ENCODE measurements around the gene CPOX.
"Not testable (repeated sequence)": the region's sequence is repeated elsewhere in the genome, so short reads cannot be mapped to it uniquely, and the experiment has no call there.

CPOX gene

GRCh38 chr3:98560911-98561310 lies 32.5 kb downstream of the CPOX start:
- no peak for DNase-seq

- DNase-seq, result not testable (repeated sequence)
These were observed 33.6 kb downstream of the CPOX start for GRCh38 chr3:98559769-98560168.

GRCh38 chr3:98558100-98558827 lies 35.1 kb downstream of the CPOX start:
- DNase-seq, result no peak

GRCh38 chr3:98557324-98558010 lies 35.9 kb downstream of the CPOX start:
- DNase-seq, result no peak

- DNase-seq, result peak; percentile 32
These were observed 37.0 kb downstream of the CPOX start for GRCh38 chr3:98556164-98557130.

- peak; percentile 13 for DNase-seq
These were observed 38.4 kb downstream of the CPOX start for GRCh38 chr3:98555025-98555379.

GRCh38 chr3:98554580-98554979 lies 38.8 kb downstream of the CPOX start:
- no peak for DNase-seq

- DNase-seq, result peak; percentile 72
These were observed 39.7 kb downstream of the CPOX start for GRCh38 chr3:98553753-98554152.

- no peak for DNase-seq
These were observed 40.3 kb downstream of the CPOX start for GRCh38 chr3:98553021-98553563.

- no peak for DNase-seq
These were observed 41.0 kb downstream of the CPOX start for GRCh38 chr3:98552232-98553020.

GRCh38 chr3:98551754-98552153 lies 41.7 kb downstream of the CPOX start:
- DNase-seq, result no peak

GRCh38 chr3:98551236-98551635 lies 42.2 kb downstream of the CPOX start:
- DNase-seq, result no peak

- no peak for DNase-seq
These were observed 42.6 kb downstream of the CPOX start for GRCh38 chr3:98550833-98551232.

- DNase-seq, result no peak
These were observed 44.9 kb downstream of the CPOX start for GRCh38 chr3:98548544-98548943.

- no peak for DNase-seq
These were observed 47.5 kb downstream of the CPOX start for GRCh38 chr3:98545940-98546339.

- no peak for DNase-seq
These were observed 50.8 kb downstream of the CPOX start for GRCh38 chr3:98542623-98543022.

- no peak for DNase-seq
These were observed 51.7 kb downstream of the CPOX start for GRCh38 chr3:98541695-98542094.

GRCh38 chr3:98540346-98540745 lies 53.1 kb downstream of the CPOX start:
- DNase-seq, result no peak

- DNase-seq, result no peak
These were observed 56.9 kb downstream of the CPOX start for GRCh38 chr3:98536456-98537017.

- no peak for DNase-seq
These were observed 58.7 kb downstream of the CPOX start for GRCh38 chr3:98534734-98535133.

- no peak for DNase-seq
These were observed 59.2 kb downstream of the CPOX start for GRCh38 chr3:98534168-98534567.
